K562 (cell line): ENCODE results near the gene PMPCB. TPM values are rescaled to one million over a fixed set of nuclear protein-coding genes. Genes with fewer than 3 reads are reported as not detected.

Experiments
- C11orf30 ChIP-seq: fragments of 450-650 bp; IDR thresholded peaks from 2 replicates; pipeline ENCODE4 v1.6.1; 2016; ENCODE audit warnings: low read depth, mild to moderate bottlenecking
- CSDE1 ChIP-seq, 2 experiments: fragments of 450-650 bp; IDR thresholded peaks; 2 replicates each; pipeline ENCODE4 v1.6.1; 2016; ENCODE audit warnings: mild to moderate bottlenecking in 1 of 2
- GABPB2 ChIP-seq: fragments of 250-450 bp; sonication (Bioruptor Pico); conservative IDR thresholded peaks from 2 replicates; pipeline ENCODE4 v1.5.1; 2021; ENCODE audit warnings: mild to moderate bottlenecking
- GATAD2B ChIP-seq: fragments of 450-650 bp; IDR thresholded peaks from 2 replicates; pipeline ENCODE4 v1.6.1; 2017; ENCODE audit warnings: mild to moderate bottlenecking, borderline replicate concordance
- NR2F6 ChIP-seq: fragments of 450-650 bp; formaldehyde crosslinking; IDR thresholded peaks from 2 replicates; pipeline ENCODE4 v1.4.0; 2020; ENCODE audit warnings: mild to moderate bottlenecking
- OTX1 ChIP-seq: fragments of 450-650 bp; formaldehyde crosslinking; IDR thresholded peaks from 2 replicates; pipeline ENCODE4 v1.4.0; 2022; ENCODE audit warnings: mild to moderate bottlenecking
- PHF8 ChIP-seq: fragments of 200-600 bp; sonication (generic); IDR thresholded peaks from 2 replicates; pipeline ENCODE4 v1.6.1; 2012; ENCODE audit warnings: mixed run types, mild to moderate bottlenecking, inconsistent platforms, low read length, moderate library complexity, borderline replicate concordance
- POLR2AphosphoS2 ChIP-seq: IDR thresholded peaks from 2 replicates; pipeline ENCODE4 v1.6.1; 2012; ENCODE audit warnings: low read length, improper control_type of control experiment
- POU5F1 ChIP-seq: fragments of 150-350 bp; IDR thresholded peaks from 2 replicates; pipeline ENCODE4 v1.6.1; 2014; ENCODE audit warnings: borderline replicate concordance, low read length, low read depth, mild to moderate bottlenecking; ENCODE audit not compliant: partially characterized antibody
- SUPT5H ChIP-seq: fragments of 450-650 bp; IDR thresholded peaks from 2 replicates; pipeline ENCODE4 v1.6.1; 2016
- TBL1XR1 ChIP-seq, 2 experiments: IDR thresholded peaks; 2 replicates each; pipeline ENCODE4 v1.6.1; 2012; ENCODE audit warnings: improper control_type of control experiment in 2 of 2, low read length in 2 of 2, mild to moderate bottlenecking in 1 of 2
- TOE1 ChIP-seq, 2 experiments: fragments of 450-650 bp in 1 of 2; sonication (generic) in 1 of 2; formaldehyde crosslinking in 1 of 2; IDR thresholded peaks; 2 replicates each; pipeline versions ENCODE4 v1.7.1 to v1.8.0; 2016 to 2022; ENCODE audit warnings: borderline replicate concordance in 2 of 2, mild to moderate bottlenecking in 2 of 2, antibody characterized with exemption in 1 of 2, inconsistent platforms in 1 of 2, low read depth in 1 of 2, missing genetic modification reagents in 1 of 2, moderate library complexity in 1 of 2
- ZNF253 ChIP-seq: fragments of 250-450 bp; sonication (Bioruptor Pico); conservative IDR thresholded peaks from 2 replicates; pipeline ENCODE4 v1.6.1; 2021; ENCODE audit warnings: mild to moderate bottlenecking
- ZNF324 ChIP-seq: fragments of 250-450 bp; sonication (Bioruptor Pico); IDR thresholded peaks from 2 replicates; pipeline ENCODE4 v1.4.0; 2020; ENCODE audit warnings: mild to moderate bottlenecking
- ZNF589 ChIP-seq: fragments of 200-800 bp; sonication (Bioruptor generic); IDR thresholded peaks from 2 replicates; pipeline ENCODE4 v1.6.1; 2016; ENCODE audit warnings: low read depth, missing genetic modification characterization, missing compliant biosample characterization
- ZNF699 ChIP-seq: fragments of 250-450 bp; sonication (Bioruptor Pico); IDR thresholded peaks from 2 replicates; pipeline ENCODE4 v1.8.0; 2021; ENCODE audit warnings: mild to moderate bottlenecking, moderate library complexity; ENCODE audit not compliant: insufficient replicate concordance
- ZNF780A ChIP-seq: fragments of 250-450 bp; sonication (Bioruptor Pico); IDR thresholded peaks from 2 replicates; pipeline ENCODE4 v1.5.0; 2021; ENCODE audit warnings: mild to moderate bottlenecking
- ZSCAN32 ChIP-seq: fragments of 450-650 bp; formaldehyde crosslinking; IDR thresholded peaks from 2 replicates; pipeline ENCODE4 v1.4.0; 2020; ENCODE audit warnings: mild to moderate bottlenecking, moderate library complexity
- polyA plus RNA-seq, 8 experiments: library from polyadenylated mRNA; depleted of rRNA in 4 of 8; stranded (reverse) in 5 of 8; unstranded in 3 of 8; fragments of >200 nt; fragmentation: Nextera tagmentation in 2 of 8; fragmentation: Illumina TruSeq in 1 of 8; extraction: Ambion mirVana in 2 of 8; extraction: Trizol in 1 of 8; gene quantifications; 2 replicates each; pipeline versions ENCODE4 v1.2.1 to v1.2.3, GENCODE V29; 2011 to 2014; ENCODE audit warnings: inconsistent platforms in 1 of 8, missing spikeins in 1 of 8
- total RNA-seq, 7 experiments: library from RNA; depleted of rRNA in 6 of 7; stranded (reverse); fragments of >200 nt in 6 of 7; fragmentation: Illumina TruSeq in 2 of 7; extraction: Trizol in 2 of 7; gene quantifications; 2 replicates each; pipeline versions ENCODE4 v1.2.1 to v1.2.3, GENCODE V29; 2011 to 2021; ENCODE audit warnings: low replicate concordance in 1 of 7
- TF ChIP-seq, protein P1 (sequence below): sonication (generic); formaldehyde crosslinking; IDR thresholded peaks from 2 replicates; pipeline ENCODE4 v1.8.0; 2022; ENCODE audit warnings: missing genetic modification reagents, mild to moderate bottlenecking, borderline replicate concordance
- TF ChIP-seq, protein P2 (sequence below): fragments of 450-650 bp; formaldehyde crosslinking; IDR thresholded peaks from 2 replicates; pipeline ENCODE4 v1.4.0; 2022; ENCODE audit warnings: missing genetic modification characterization
- TF ChIP-seq, protein P3 (sequence below), 2 experiments: fragments of 450-650 bp; IDR thresholded peaks; 2 replicates each; pipeline ENCODE4 v1.6.1; 2016

The PMPCB gene
- total and polyA plus RNA-seq, 9 of the 15 experiments (the other 6 are each of a cell fraction or from before 2014, with no cell fraction given) = 61.2 to 209 (median 105) TPM

DNA sequence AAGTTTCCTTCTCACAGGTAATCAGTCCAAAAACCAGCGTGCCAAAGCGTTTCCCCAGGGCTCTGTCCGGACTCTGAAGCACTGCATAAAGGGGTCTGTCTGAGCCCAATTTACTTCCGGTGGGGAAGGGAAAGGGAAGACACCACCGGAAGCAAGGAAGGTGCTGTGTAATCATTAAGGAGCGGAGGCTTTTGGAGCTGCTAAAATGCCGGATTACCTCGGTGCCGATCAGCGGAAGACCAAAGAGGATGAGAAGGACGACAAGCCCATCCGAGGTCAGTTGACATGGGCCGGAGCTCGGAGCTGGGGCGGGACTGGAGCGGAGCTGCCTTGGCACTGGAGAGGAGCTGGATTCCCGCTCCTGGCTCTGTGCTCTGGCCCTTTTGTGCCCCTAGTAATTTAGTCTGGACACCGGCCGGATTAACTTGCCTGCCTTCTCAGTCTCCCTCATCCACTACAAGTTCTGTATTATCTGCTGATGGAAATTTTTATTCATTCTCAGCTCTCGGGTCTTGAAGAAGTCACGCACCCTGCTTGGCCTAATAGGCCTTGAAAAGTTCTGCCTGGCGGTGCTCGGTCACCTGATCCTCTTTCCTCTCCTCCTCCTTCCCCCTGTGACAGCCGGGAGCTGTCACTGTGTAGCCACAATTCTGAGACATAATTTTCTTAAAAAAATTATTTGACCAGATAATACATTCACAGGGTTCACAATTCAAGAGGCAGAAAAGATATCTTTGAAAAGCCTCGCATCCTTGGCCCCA is 50.5 kb downstream of the PMPCB start, which contains the start of gene PSMC2 (continued):
- TF ChIP-seq PHF8 (peak; percentile 96), ZNF253 (CRISPR knock-in tag) (no peak), TOE1 (IDR thresholded peaks at IDR 0.05; ENCODE audit: borderline replicate concordance) (0 out of 2 replicates have a peak, but pooled peaks have one; percentile 76), TOE1 (CRISPR knock-in tag; IDR thresholded peaks at IDR 0.05; ENCODE audit: borderline replicate concordance, low read depth) (peak; percentile 36; the same call in 1 of the 2 replicates), GATAD2B (no peak), SUPT5H (peak; percentile 89), ZNF589 (CRISPR knock-in tag) (no peak), ZNF780A (CRISPR knock-in tag) (no peak), POU5F1 (peak; percentile 16), OTX1 (CRISPR knock-in tag) (0 out of 2 replicates have a peak, but pooled peaks have one; percentile 37), TBL1XR1 (IDR thresholded peaks at IDR 0.05; ENCODE audit: low read length in 2 of 2) (peak in 1 of 2 experiments; percentile 70; a peak in 2 of 4 replicates), POLR2AphosphoS2 (no peak), ZNF324 (CRISPR knock-in tag) (peak; percentile 2; the same call in 1 of the 2 replicates), GABPB2 (CRISPR knock-in tag) (peak; percentile 34; the same call in 1 of the 2 replicates), ZNF699 (CRISPR knock-in tag) (no peak), C11orf30 (peak; percentile 96), NR2F6 (CRISPR knock-in tag) (no peak), ZSCAN32 (CRISPR knock-in tag) (no peak), CSDE1 (IDR thresholded peaks at IDR 0.05) (no peak)
- TF ChIP-seq, protein P1, sequence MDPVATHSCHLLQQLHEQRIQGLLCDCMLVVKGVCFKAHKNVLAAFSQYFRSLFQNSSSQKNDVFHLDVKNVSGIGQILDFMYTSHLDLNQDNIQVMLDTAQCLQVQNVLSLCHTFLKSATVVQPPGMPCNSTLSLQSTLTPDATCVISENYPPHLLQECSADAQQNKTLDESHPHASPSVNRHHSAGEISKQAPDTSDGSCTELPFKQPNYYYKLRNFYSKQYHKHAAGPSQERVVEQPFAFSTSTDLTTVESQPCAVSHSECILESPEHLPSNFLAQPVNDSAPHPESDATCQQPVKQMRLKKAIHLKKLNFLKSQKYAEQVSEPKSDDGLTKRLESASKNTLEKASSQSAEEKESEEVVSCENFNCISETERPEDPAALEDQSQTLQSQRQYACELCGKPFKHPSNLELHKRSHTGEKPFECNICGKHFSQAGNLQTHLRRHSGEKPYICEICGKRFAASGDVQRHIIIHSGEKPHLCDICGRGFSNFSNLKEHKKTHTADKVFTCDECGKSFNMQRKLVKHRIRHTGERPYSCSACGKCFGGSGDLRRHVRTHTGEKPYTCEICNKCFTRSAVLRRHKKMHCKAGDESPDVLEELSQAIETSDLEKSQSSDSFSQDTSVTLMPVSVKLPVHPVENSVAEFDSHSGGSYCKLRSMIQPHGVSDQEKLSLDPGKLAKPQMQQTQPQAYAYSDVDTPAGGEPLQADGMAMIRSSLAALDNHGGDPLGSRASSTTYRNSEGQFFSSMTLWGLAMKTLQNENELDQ (CRISPR knock-in tag) = no peak
- TF ChIP-seq, protein P2, sequence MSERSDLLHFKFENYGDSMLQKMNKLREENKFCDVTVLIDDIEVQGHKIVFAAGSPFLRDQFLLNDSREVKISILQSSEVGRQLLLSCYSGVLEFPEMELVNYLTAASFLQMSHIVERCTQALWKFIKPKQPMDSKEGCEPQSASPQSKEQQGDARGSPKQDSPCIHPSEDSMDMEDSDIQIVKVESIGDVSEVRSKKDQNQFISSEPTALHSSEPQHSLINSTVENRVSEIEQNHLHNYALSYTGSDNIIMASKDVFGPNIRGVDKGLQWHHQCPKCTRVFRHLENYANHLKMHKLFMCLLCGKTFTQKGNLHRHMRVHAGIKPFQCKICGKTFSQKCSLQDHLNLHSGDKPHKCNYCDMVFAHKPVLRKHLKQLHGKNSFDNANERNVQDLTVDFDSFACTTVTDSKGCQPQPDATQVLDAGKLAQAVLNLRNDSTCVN = no peak
- TF ChIP-seq, protein P3, sequence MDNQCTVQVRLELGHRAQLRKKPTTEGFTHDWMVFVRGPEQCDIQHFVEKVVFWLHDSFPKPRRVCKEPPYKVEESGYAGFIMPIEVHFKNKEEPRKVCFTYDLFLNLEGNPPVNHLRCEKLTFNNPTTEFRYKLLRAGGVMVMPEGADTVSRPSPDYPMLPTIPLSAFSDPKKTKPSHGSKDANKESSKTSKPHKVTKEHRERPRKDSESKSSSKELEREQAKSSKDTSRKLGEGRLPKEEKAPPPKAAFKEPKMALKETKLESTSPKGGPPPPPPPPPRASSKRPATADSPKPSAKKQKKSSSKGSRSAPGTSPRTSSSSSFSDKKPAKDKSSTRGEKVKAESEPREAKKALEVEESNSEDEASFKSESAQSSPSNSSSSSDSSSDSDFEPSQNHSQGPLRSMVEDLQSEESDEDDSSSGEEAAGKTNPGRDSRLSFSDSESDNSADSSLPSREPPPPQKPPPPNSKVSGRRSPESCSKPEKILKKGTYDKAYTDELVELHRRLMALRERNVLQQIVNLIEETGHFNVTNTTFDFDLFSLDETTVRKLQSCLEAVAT (IDR thresholded peaks at IDR 0.05) = peak in 1 of 2 experiments; percentile 95; a peak in 2 of 4 replicates
